NB4 (cell line): Measurements from ENCODE around the gene ACBD6.

Experiments
- CTCF ChIP-seq: IDR thresholded peaks from one replicate; pipeline ENCODE4 v1.5.1; 2012; ENCODE audit warnings: low read depth, low read length
- POLR2A ChIP-seq: IDR thresholded peaks from 2 replicates; pipeline ENCODE4 v1.6.1; 2011; ENCODE audit warnings: mild to moderate bottlenecking; ENCODE audit not compliant: insufficient read length; ENCODE audit errors: extremely low read depth

- TF ChIP-seq CTCF: no peak
- TF ChIP-seq POLR2A: no peak
Observed at GRCh38 chr1:180402001-180402400, 100.4 kb downstream of the ACBD6 start.
